SKM-1 treated with dmso at 0.1 percent for 144 hours (cell line): ENCODE data around the gene TFF2.

Experiments
- DNase-seq: peaks from one replicate; lab custom pipeline; 2025; ENCODE audit not compliant: unreplicated experiment; lab: John Stamatoyannopoulos, UW

The TFF2 gene, protein sequence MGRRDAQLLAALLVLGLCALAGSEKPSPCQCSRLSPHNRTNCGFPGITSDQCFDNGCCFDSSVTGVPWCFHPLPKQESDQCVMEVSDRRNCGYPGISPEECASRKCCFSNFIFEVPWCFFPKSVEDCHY

GRCh38 chr21:42350927-42351426 lies at the start of gene TFF2:
TSS of gene TFF2 (minus strand) at chr21:42350994. CDS start at chr21:42350957, 37 bp downstream.
- DNase-seq, result no peak

DNA sequence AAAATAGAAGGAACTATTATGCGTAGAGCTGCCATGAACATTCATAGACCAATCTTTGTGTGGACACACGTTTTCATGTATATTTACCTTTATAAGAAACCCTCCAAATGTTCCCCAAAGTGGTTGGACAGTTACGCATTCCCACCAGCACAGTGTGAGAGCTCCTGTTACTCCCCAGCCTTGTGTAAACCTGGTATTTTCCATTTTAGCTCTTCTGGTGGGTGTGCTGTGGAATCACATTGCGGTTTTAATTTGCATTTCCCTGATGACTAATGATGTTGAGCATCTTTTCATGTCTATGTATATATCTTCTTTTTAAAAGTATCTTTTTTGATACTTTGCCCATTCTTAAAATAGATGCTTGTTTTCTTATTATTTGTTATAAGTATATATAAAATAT lies 49.7 kb upstream of the TFF2 start:
- DNase-seq, result no peak

GRCh38 chr21:42398436-42399028 lies 47.7 kb upstream of the TFF2 start:
- DNase-seq, result no peak

- DNase-seq, result no peak
These were observed 47.1 kb upstream of the TFF2 start for GRCh38 chr21:42397746-42398394.

- DNase-seq, result no peak
These were observed 46.3 kb upstream of the TFF2 start for GRCh38 chr21:42396799-42397745.

DNA sequence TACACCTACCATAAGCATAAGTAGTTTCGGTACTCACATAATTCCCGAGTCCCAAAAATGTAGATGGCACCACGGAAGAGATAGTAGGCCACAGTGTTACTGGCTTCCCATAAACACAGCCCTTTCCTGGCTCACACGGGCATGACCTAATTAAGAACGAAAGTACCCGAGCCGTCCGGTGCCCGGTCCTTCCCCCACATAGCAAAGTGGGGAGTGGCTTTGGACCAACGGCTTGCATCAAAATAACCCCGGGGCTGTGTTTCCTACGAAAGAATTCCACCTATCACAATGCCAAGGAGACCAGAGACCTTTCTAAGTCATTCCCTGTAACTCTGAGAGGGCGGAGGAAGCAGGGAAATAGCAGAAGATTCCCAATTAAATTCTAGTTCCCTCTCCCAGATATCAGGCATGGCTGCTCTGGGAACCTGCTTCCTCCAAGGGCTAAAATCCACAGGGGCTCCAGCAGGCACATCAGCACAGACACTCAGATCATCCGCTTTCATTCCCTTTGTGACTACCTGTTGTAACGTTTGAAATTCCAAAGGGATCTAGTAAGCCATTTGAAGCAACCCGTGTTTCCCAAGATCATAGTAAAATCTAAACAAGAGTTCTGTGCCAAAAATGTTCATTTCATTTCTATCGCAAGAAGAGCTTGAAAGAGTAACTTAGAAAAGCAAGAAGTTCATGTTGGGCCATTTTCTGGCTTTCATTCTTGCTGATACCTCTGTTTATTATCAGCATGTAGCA lies 45.3 kb upstream of the TFF2 start, which contains the start of gene TMPRSS3:
Gene TMPRSS3 (minus strand): TSS at position 148 of the 747 bp plus-strand sequence. CDS start 635 bp downstream, outside the sequence.
- no peak for DNase-seq

DNA sequence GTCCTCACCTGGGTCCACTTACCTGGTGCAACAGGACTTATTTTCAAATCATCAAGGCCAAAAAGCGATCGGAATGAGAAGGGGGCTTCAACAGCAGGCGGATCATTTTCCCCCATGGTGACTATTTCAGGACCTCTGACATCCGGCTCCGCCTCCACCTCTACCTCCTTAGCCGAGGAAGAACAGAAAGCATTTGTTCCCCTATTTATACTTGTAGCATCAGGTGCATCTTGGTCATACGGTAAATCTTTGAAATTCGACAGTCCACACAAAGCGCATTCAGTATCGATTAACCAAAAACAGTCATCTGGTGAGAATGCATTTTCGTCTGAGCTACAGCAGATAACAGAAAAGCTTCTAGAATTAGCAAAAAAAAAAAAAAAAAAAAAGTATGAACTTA lies 44.5 kb upstream of the TFF2 start:
- DNase-seq, result no peak

DNA sequence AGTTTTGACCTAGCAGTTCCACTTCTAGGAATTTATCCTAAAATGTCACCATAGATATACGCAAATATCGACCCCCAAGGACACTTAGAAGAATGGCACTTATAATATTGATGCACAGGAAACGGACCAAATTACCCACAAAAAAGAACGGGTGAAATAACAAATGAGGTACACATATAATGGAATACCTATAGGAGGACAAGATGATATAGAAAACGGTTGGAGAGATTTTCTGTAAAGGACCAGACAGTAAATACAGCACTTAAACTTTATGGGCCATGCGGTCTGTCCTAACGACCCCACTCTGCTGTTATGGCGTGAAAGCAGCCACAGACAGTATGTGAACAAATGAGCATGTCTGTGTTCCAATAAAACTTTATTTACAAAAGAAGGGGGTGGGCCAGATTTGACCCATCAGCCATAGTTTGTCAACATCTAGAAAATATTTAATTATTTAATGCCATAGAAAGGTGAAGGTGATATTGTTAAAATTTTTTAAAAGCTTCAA lies 42.7 kb upstream of the TFF2 start:
- DNase-seq, result no peak

- DNase-seq, result no peak
These were observed 42.1 kb upstream of the TFF2 start for GRCh38 chr21:42392731-42393442.

DNA sequence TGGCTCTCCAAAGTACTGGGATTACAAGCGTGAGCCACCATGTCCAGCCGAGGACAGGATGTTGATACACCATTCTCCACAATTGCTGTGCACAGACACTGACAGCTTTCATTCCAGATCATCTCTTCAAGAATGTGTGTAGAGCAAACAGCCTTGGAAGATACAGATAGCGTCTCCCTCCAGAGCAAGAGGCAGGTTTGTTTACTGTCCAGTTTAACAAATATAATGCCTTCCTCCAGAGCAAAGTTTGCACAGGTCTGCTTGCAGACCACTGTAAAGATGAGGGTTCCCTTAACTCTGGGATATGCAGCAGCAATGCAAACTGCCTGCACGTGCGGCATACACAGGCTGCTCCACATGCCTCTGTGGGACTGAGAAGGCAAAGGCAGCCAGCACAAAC lies 40.5 kb upstream of the TFF2 start:
- no peak for DNase-seq

- DNase-seq, result no peak
These were observed 39.9 kb upstream of the TFF2 start for GRCh38 chr21:42390696-42391095.

- no peak for DNase-seq
These were observed 39.4 kb upstream of the TFF2 start for GRCh38 chr21:42390193-42390592.

GRCh38 chr21:42389449-42389835 lies 38.6 kb upstream of the TFF2 start:
- no peak for DNase-seq

GRCh38 chr21:42388740-42389448 lies 38.1 kb upstream of the TFF2 start:
- no peak for DNase-seq

DNA sequence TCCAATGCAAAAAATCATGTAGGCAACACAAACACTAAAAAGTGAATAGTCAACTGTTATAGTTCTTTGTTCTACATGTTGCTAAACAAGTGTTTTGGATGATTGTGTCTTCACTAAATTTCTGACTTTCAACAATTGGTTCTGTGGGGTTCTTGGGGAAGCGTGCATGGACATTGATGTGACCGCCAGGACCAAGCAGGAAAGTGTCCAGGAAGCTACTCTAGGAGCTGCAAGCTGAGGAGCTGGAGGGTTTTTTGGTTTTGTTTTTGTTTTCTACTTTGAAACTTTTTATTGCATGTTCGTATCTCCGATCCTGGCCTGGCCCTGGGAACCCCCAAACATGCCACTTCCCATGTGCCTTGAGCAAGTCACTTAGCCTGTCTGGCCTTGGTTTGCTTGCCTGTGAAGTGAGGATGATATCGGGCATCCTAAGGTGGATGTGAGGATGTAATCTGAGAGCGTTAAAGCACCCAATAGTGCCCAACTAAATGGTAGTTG lies 37.1 kb upstream of the TFF2 start:
- DNase-seq, result no peak

GRCh38 chr21:42387164-42387563 lies 36.4 kb upstream of the TFF2 start:
- no peak for DNase-seq

DNA sequence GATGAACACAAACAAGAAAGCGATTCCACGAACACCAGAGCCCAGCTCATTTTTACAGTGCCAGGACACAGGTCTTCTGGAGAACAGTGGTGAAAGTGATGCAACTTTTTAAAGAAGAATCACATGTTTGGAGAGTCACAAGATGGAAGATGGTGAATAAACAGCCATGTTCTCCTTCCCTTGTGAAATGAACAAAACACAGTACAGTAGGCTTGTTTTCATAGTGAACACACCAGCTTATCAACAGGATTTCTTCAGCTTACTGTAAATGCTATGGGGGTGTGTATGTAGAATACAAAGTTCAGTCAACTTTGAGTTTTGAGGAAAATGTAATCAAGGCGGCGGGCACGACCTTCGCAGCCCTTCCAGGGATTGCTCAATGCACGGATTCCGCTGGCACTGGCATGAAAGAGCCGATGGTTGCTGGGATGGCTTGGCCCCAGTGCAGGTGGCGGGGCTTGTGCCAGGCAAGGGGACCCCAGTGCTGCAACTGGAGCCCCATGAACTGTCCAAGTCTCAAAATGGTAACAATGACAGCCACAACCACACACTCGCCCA lies 35.3 kb upstream of the TFF2 start:
- DNase-seq, result no peak

DNA sequence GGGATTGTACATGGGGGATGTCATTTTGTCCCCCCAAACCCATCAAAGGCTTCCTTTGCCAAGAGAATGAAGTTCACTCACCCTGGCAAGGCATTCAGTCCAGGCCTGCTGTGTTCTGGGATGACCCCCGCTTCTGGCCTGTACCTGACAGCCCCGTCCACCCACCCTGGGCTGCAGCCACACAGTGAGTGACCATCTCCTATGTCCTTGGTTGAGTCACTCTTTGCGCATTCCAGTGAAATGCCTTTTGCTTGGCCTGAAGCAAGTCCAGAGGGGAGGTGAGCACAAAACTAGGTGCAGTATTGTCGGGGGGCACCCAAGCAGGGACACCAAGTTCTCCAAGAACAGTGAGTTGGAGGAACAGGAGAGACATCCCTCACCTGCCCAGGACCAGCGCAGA lies 34.8 kb upstream of the TFF2 start:
- DNase-seq, result no peak

DNA sequence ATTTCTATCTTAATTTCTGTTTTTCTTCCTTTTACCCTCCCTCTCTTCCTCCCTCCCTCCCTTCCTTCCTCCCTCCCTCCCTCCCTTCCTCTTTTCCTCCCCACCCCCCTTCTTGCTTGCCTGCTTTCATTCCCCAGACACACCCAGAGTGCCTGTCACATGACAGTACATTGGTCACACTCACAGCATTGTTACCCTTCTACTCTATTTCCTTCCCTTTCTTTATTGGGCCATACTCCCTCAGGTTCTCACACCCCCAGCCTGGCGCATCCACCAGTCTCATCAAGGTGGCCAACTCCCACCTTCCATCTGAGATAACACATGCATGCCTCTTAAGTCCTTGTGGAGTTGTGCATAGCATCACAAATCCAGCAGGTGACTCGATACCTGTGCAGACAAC lies 34.2 kb upstream of the TFF2 start:
- peak; percentile 1 for DNase-seq
